ENCODE measurements around the gene PLA2G4D.

Gene PLA2G4D

GRCh38 chr15:42018306-42019224 is 75.8 kb downstream of the PLA2G4D start:
- no peak for DNase-seq (ENCODE audit: low spot score)

Measured in kidney tubule cell (primary cell).